Epithelial cell of proximal tubule (primary cell): ENCODE results near the gene PPP1R13B. TPM values are rescaled to one million over a fixed set of nuclear protein-coding genes. Genes with fewer than 3 reads are reported as not detected.

Experiments used
- DNase-seq: peaks from one replicate; pipeline ENCODE4 v3.0.0-alpha.2; 2011; ENCODE audit warnings: low read depth
- H3K4me3 ChIP-seq: 2 replicates; pipeline ENCODE4 v1.5.1; 2011; ENCODE audit warnings: low read depth, mild to moderate bottlenecking, low read length
- total RNA-seq: library from RNA; depleted of rRNA; stranded (reverse); fragments of >200 nt; gene quantifications from 2 replicates; pipeline ENCODE4 v1.2.3, GENCODE V29; 2015
- TF ChIP-seq, protein P1 (sequence below): conservative IDR thresholded peaks from 2 replicates; pipeline ENCODE4 v1.5.1; 2012; ENCODE audit warnings: low read depth, mild to moderate bottlenecking, low read length

The PPP1R13B gene
- total RNA-seq, 1 donor from 2014 or later: 11.1 TPM

DNA sequence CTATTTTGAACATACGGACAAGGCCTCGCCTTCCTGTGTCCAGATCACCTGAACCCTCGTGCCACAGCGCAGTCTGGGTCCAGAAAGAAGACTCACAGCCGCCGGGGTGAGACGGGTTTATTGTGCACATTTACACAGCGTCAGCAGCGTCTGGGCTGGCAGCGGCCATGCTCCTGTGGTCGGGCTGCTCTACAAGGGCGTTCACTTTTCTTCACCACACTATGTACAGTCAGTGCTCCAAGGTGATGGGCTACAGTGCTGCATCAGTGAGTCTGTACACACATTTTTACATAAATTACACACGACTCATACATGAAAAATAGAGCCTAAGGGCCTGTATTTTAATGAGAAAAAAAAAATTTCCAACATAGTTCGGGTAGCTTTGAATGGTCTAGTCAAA lies 113.7 kb downstream of the PPP1R13B start:
- DNase-seq: no peak
- TF ChIP-seq, protein P1, sequence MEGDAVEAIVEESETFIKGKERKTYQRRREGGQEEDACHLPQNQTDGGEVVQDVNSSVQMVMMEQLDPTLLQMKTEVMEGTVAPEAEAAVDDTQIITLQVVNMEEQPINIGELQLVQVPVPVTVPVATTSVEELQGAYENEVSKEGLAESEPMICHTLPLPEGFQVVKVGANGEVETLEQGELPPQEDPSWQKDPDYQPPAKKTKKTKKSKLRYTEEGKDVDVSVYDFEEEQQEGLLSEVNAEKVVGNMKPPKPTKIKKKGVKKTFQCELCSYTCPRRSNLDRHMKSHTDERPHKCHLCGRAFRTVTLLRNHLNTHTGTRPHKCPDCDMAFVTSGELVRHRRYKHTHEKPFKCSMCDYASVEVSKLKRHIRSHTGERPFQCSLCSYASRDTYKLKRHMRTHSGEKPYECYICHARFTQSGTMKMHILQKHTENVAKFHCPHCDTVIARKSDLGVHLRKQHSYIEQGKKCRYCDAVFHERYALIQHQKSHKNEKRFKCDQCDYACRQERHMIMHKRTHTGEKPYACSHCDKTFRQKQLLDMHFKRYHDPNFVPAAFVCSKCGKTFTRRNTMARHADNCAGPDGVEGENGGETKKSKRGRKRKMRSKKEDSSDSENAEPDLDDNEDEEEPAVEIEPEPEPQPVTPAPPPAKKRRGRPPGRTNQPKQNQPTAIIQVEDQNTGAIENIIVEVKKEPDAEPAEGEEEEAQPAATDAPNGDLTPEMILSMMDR: no peak
- no peak overlapping the region for H3K4me3 ChIP-seq

GRCh38 chr14:103732868-103733620 lies 114.3 kb downstream of the PPP1R13B start:
- TF ChIP-seq, protein P1: no peak
- no peak overlapping the region for H3K4me3 ChIP-seq
- DNase-seq: no peak

DNA sequence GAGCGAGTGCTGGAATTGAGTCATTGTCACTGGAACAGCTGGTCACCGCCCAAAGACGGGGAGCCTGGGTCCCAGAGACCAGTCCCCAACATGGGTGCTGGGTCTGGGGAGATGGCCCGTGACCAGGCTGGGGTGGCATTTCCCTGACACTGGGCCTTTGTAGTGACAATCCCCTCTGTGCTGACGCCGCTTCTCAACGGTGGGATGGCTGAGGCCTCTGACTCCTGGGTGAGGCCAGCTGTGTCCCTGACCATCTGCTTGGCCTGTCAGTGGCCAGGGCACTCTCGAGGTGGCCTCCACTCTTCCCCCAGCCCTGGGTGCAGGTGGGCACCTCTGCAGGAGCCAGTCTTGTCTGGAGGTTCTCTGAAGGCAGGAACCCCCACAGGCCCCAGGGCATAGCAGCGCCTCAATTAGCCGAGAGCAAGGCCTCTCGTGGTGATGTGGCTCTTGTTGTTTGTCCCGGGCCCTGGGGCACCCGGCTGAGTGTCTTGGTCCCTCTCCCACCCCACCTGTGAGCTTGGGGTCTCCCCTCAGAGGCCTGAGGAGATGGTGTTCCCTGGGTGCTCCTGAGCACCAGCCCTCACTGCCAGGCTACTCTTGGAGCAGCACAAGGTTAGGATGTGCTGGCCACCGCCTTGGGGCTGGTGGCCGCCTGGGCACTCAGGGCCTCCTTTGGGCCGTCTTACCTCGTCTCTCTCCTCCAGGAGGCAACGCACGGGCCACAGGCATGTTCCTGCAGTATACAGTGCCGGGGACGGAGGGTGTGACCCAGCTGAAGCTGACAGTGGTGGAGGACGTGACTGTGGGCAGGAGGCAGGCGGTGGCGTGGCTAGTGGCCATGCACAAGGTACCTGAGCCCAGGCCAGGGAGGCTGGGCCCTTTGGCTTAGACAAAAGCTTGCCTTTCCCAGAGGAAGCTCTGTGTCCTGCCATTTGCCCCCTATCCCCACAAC lies 115.2 kb downstream of the PPP1R13B start:
- DNase-seq: no peak
- H3K4me3 ChIP-seq: no peak overlapping the region
- TF ChIP-seq, protein P1: no peak

GRCh38 chr14:103731481-103731880 lies 115.9 kb downstream of the PPP1R13B start:
- no peak for DNase-seq
- TF ChIP-seq, protein P1: no peak
- no peak overlapping the region for H3K4me3 ChIP-seq

DNA sequence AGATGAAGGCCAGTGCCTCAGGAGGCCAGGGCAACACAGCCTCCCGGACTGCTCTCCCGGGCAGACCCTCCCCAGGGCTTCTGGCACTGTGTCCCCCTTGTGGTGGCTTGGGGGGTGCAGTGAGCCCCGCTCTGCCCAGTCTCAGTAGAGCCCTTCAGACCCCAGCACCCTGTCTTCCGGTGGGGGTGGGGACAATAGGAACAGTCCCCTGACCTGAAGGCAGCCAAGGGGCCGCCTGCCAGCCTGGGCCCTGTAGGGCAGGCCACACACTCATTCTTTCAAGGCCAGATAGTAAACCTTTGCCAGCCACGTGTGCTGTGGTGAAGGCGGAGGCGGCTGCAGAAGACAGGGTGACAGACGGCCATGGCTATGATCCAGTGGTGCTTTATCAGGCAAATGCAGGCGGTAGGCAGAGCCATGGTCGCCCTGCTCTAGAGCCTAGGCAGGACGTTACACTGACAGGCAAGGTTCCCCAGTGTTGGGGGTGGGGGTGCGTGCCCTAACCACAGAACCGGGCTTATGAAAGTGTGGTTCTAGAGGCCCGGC lies 116.8 kb downstream of the PPP1R13B start:
- no peak for DNase-seq
- H3K4me3 ChIP-seq: no peak overlapping the region
- TF ChIP-seq, protein P1: no peak

GRCh38 chr14:103729496-103730448 lies 117.6 kb downstream of the PPP1R13B start:
- no peak overlapping the region for H3K4me3 ChIP-seq
- TF ChIP-seq, protein P1: no peak
- no peak for DNase-seq
